H1 (cell line): Measurements from ENCODE around the gene TPSG1. TPM values are rescaled to one million over a fixed set of nuclear protein-coding genes. Genes with fewer than 3 reads are reported as not detected.

ENCODE experiments used
- CTCF ChIA-PET: fragments of 300-600 bp; sonication (Branson Sonifier 250); formaldehyde crosslinking; loops from one replicate; lab custom pipeline; 2021; ENCODE audit not compliant: partially characterized antibody; lab: Charles Lee
- POLR2A ChIA-PET: fragments of 300-600 bp; sonication (Branson Sonifier 250); formaldehyde crosslinking; loops from one replicate; lab custom pipeline; 2021; ENCODE audit warnings: inconsistent platforms; ENCODE audit not compliant: partially characterized antibody; lab: Charles Lee
- DNase-seq, 2 experiments: peaks; one replicate each; pipeline versions ENCODE4 v3.0.0 to v3.0.0-alpha.2; 2010 to 2022; ENCODE audit warnings: low spot score in 2 of 2, low read depth in 1 of 2, mixed read lengths in 1 of 2
- FAIRE-seq: peaks from 2 replicates; lab custom pipeline; 2011; peaks lifted over from hg19 to GRCh38; lab: Jason Lieb, UNC
- H2AFZ ChIP-seq: 2 replicates; pipeline ENCODE4 v1.8.1; 2012; ENCODE audit warnings: low read length, inconsistent platforms
- H2AK5ac ChIP-seq: 2 replicates; pipeline ENCODE4 v1.6.1; 2013; ENCODE audit warnings: low read depth, low read length
- H2BK120ac ChIP-seq: replicated peaks from 2 replicates; pipeline ENCODE3; 2013; ENCODE audit warnings: low read depth, low read length, inconsistent platforms
- H2BK12ac ChIP-seq: 2 replicates; pipeline ENCODE4 v1.6.1; 2013; ENCODE audit warnings: low read depth, low read length
- H2BK15ac ChIP-seq: 2 replicates; pipeline ENCODE4 v1.6.1; 2013; ENCODE audit warnings: low read length
- H2BK20ac ChIP-seq: 2 replicates; pipeline ENCODE4 v1.6.1; 2013; ENCODE audit warnings: low read length
- H2BK5ac ChIP-seq: 2 replicates; pipeline ENCODE4 v1.6.1; 2013; ENCODE audit warnings: low read depth, low read length
- H3K14ac ChIP-seq: 2 replicates; pipeline ENCODE4 v1.6.1; 2013; ENCODE audit warnings: inconsistent platforms; ENCODE audit not compliant: insufficient read length
- H3K18ac ChIP-seq: 2 replicates; pipeline ENCODE4 v1.6.1; 2013; ENCODE audit warnings: low read length; ENCODE audit errors: extremely low read depth
- H3K23ac ChIP-seq: 2 replicates; pipeline ENCODE4 v1.6.1; 2013; ENCODE audit warnings: inconsistent platforms; ENCODE audit not compliant: insufficient read length
- H3K23me2 ChIP-seq: 2 replicates; pipeline ENCODE4 v1.6.1; 2013; ENCODE audit warnings: low read depth, low read length
- H3K27ac ChIP-seq: 2 replicates; pipeline ENCODE4 v1.6.1; 2011; ENCODE audit warnings: low read depth, low read length, inconsistent platforms
- H3K27me3 ChIP-seq, 4 experiments: replicated peaks in 1 of 4; 1 replicate in 1 of 4; 2 replicates in 3 of 4; pipeline versions ENCODE4 v1.6.1 to v1.8.1; 2011 to 2013; ENCODE audit warnings: low read length in 3 of 4, mild to moderate bottlenecking in 3 of 4, inconsistent platforms in 2 of 4, mixed read lengths in 2 of 4, moderate library complexity in 1 of 4; ENCODE audit not compliant: control insufficient read depth in 3 of 4, insufficient read depth in 3 of 4; ENCODE audit errors: extremely low read depth in 1 of 4
- H3K36me3 ChIP-seq, 4 experiments: 2 replicates each; pipeline versions ENCODE4 v1.6.1 to v1.8.1; 2011 to 2013; ENCODE audit warnings: mild to moderate bottlenecking in 4 of 4, low read length in 3 of 4, moderate library complexity in 2 of 4, control low read depth in 1 of 4, inconsistent platforms in 1 of 4; ENCODE audit not compliant: insufficient read depth in 4 of 4, control insufficient read depth in 2 of 4
- H3K4ac ChIP-seq: replicated peaks from 2 replicates; pipeline ENCODE3; 2013; ENCODE audit warnings: low read length, low read depth, mixed read lengths, inconsistent platforms; ENCODE audit not compliant: insufficient read length
- H3K4me1 ChIP-seq, 4 experiments: replicated peaks in 1 of 4; 1 replicate in 1 of 4; 2 replicates in 3 of 4; pipeline versions ENCODE4 v1.6.1 to v1.8.1; 2011 to 2013; ENCODE audit warnings: low read length in 3 of 4, inconsistent platforms in 2 of 4, mixed read lengths in 1 of 4; ENCODE audit not compliant: insufficient read depth in 4 of 4, control insufficient read depth in 3 of 4
- H3K4me2 ChIP-seq, 2 experiments: 2 replicates each; pipeline versions ENCODE4 v1.6.1 to v1.8.1; 2011 to 2013; ENCODE audit warnings: low read depth in 2 of 2, low read length in 2 of 2, control low read depth in 1 of 2, inconsistent platforms in 1 of 2, mild to moderate bottlenecking in 1 of 2; ENCODE audit not compliant: insufficient read depth in 1 of 2
- H3K4me3 ChIP-seq, 4 experiments: fragments of 200-600, 300-600 bp in 1 of 4; sonication (generic), shearing (Covaris generic), sonication (Bioruptor Twin) in 1 of 4; 2 replicates each; pipeline versions ENCODE4 v1.5.1 to v1.8.1; 2011 to 2016; ENCODE audit warnings: low read length in 4 of 4, low read depth in 3 of 4, control low read depth in 2 of 4, inconsistent platforms in 2 of 4, mild to moderate bottlenecking in 2 of 4, mixed read lengths in 1 of 4, moderate library complexity in 1 of 4; ENCODE audit not compliant: insufficient read depth in 2 of 4; ENCODE audit errors: extremely low read depth in 1 of 4
- H3K56ac ChIP-seq: replicated peaks from 2 replicates; pipeline ENCODE3; 2013; ENCODE audit warnings: low read depth, mild to moderate bottlenecking, mixed read lengths, low read length, inconsistent platforms; ENCODE audit not compliant: insufficient read length
- H3K79me1 ChIP-seq: 2 replicates; pipeline ENCODE4 v1.6.1; 2013; ENCODE audit warnings: low read depth, low read length, control low read depth
- H3K79me2 ChIP-seq, 2 experiments: 2 replicates each; pipeline versions ENCODE4 v1.6.1 to v1.8.1; 2012 to 2013; ENCODE audit warnings: low read length in 2 of 2, mild to moderate bottlenecking in 2 of 2, inconsistent platforms in 1 of 2; ENCODE audit not compliant: insufficient read depth in 2 of 2, control insufficient read depth in 1 of 2
- H3K9ac ChIP-seq, 4 experiments: replicated peaks in 1 of 4; 1 replicate in 1 of 4; 2 replicates in 3 of 4; pipeline versions ENCODE4 v1.6.1 to v1.8.1; 2011 to 2013; ENCODE audit warnings: low read depth in 3 of 4, low read length in 3 of 4, control low read depth in 2 of 4, mild to moderate bottlenecking in 2 of 4, moderate library complexity in 2 of 4, inconsistent platforms in 1 of 4; ENCODE audit errors: extremely low read depth in 1 of 4
- H3K9me3 ChIP-seq, 2 experiments: 2 replicates each; pipeline versions ENCODE4 v1.6.1 to v1.8.1; 2012 to 2013; ENCODE audit warnings: mild to moderate bottlenecking in 2 of 2, moderate library complexity in 2 of 2, control low read depth in 1 of 2, inconsistent platforms in 1 of 2, low read depth in 1 of 2, low read length in 1 of 2, mixed read lengths in 1 of 2; ENCODE audit not compliant: insufficient read depth in 2 of 2
- H4K20me1 ChIP-seq, 2 experiments: replicated peaks in 1 of 2; 2 replicates each; pipeline versions ENCODE3 to v1.8.1; 2011 to 2013; ENCODE audit warnings: inconsistent platforms in 2 of 2, low read length in 2 of 2, mild to moderate bottlenecking in 1 of 2; ENCODE audit not compliant: insufficient read depth in 2 of 2, control insufficient read depth in 1 of 2
- H4K5ac ChIP-seq: 2 replicates; pipeline ENCODE4 v1.6.1; 2013; ENCODE audit warnings: low read length, low read depth, mixed read lengths, inconsistent platforms; ENCODE audit not compliant: insufficient read length
- H4K8ac ChIP-seq: 2 replicates; pipeline ENCODE4 v1.8.0; 2013; ENCODE audit warnings: mild to moderate bottlenecking, moderate library complexity, low read length, inconsistent platforms; ENCODE audit not compliant: insufficient read depth; ENCODE audit errors: extremely low read depth
- H4K91ac ChIP-seq: replicated peaks from 2 replicates; pipeline ENCODE3; 2013; ENCODE audit warnings: low read length, mixed read lengths, inconsistent platforms; ENCODE audit not compliant: insufficient read length
- ASH2L ChIP-seq: fragments of 200-600, 300-600 bp; sonication (generic); IDR thresholded peaks from one replicate; pipeline ENCODE4 v1.7.1; 2017; ENCODE audit warnings: low read length
- GABPA ChIP-seq: IDR thresholded peaks from 2 replicates; pipeline ENCODE4 v1.6.1; 2011; ENCODE audit warnings: mild to moderate bottlenecking, low read length, moderate library complexity, borderline replicate concordance; ENCODE audit not compliant: insufficient read depth
- MAX ChIP-seq: IDR thresholded peaks from 2 replicates; pipeline ENCODE4 v1.6.1; 2012; ENCODE audit warnings: inconsistent platforms
- RAD21 ChIP-seq, 2 experiments: IDR thresholded peaks in 1 of 2; conservative IDR thresholded peaks in 1 of 2; 2 replicates each; pipeline ENCODE4 v1.6.1; 2011; ENCODE audit warnings: low read depth in 2 of 2, low read length in 2 of 2, improper control_type of control experiment in 1 of 2, inconsistent platforms in 1 of 2, mild to moderate bottlenecking in 1 of 2, moderate library complexity in 1 of 2
- WGBS, 2 experiments: shearing (Covaris generic) in 1 of 2; methylation state at CpG; one replicate each; pipeline versions ENCODE4 v1.1.6 to v1.1.7; 2013 to 2015; ENCODE audit warnings: low lambda C conversion rate in 2 of 2, mixed read lengths in 2 of 2, inconsistent platforms in 1 of 2, low coverage in 1 of 2, missing lambda C conversion rate in 1 of 2; ENCODE audit not compliant: insufficient replicate concordance in 2 of 2, insufficient coverage in 1 of 2, insufficient read length in 1 of 2; ENCODE audit errors: extremely low coverage in 1 of 2, missing lambda C conversion rate in 1 of 2; 5-methylcytosine and 5-hydroxymethylcytosine counted together
- polyA plus RNA-seq, 7 experiments: library from polyadenylated mRNA; depleted of rRNA in 3 of 7; stranded (reverse) in 5 of 7; unstranded in 2 of 7; fragments of >200 nt in 5 of 7; fragments of 200-250 nt in 2 of 7; gene quantifications; 1 replicate in 5 of 7; 2 replicates in 1 of 7; 4 replicates in 1 of 7; pipeline versions ENCODE4 v1.2.1 to v1.2.3, GENCODE V29; 2011 to 2013; ENCODE audit warnings: missing spikeins in 2 of 7, mixed read lengths in 2 of 7
- total RNA-seq: library from RNA; stranded (reverse); fragmentation: NEBNext Ultra II Directional; extraction: Animal tissue kit (Norgen Biotek cat#: 25700); gene quantifications from 2 replicates; pipeline ENCODE4 v1.2.1, GENCODE V29; 2021
- TF ChIP-seq, protein P1 (sequence below), 3 experiments: IDR thresholded peaks; 1 replicate in 2 of 3; 2 replicates in 1 of 3; pipeline versions ENCODE4 v1.5.1 to v1.6.1; 2011; ENCODE audit warnings: low read length in 3 of 3, mild to moderate bottlenecking in 3 of 3, inconsistent platforms in 2 of 3, low read depth in 1 of 3, moderate library complexity in 1 of 3; ENCODE audit not compliant: insufficient read depth in 1 of 3; ENCODE audit errors: control extremely low read depth in 1 of 3

Gene TPSG1
- total and polyA plus RNA-seq, 2 of the 8 experiments (the other 6 are each of a cell fraction or from before 2014, with no cell fraction given): not detected

GRCh38 chr16:1181404-1182315, 43.4 kb downstream of the TPSG1 start:
- Histone ChIP-seq H3K4me2 (no peak overlapping the region), H3K27ac (no peak overlapping the region)
- POLR2A ChIA-PET: interaction anchor here (1.0 to 1.5 kb wide), 5 partner anchors 10 to 26 kb away, joined by 3 to 4 read pairs (median 4); no protein-coding TSS in a partner anchor

More at GRCh38 chr16:1181404-1182315, 43.4 kb downstream of the TPSG1 start:
- Histone ChIP-seq H3K18ac (no peak overlapping the region), H4K91ac (no peak overlapping the region), H3K36me3 (no peaks in the 10 kb centered on the region; a peak in 1 of 8 replicates), H2BK120ac (no peak overlapping the region), H2AFZ (no peak overlapping the region), H2BK20ac (no peak overlapping the region), H3K79me1 (peaks cover 7% of the 10 kb centered on the region), H2BK5ac (no peak overlapping the region), H4K20me1 (peaks cover 10 to 28% of the 10 kb centered on the region in 2 experiments), H2BK15ac (no peak overlapping the region), H3K4ac (no peak overlapping the region), H2AK5ac (no peak overlapping the region), H3K23ac (no peak overlapping the region), H2BK12ac (no peak overlapping the region), H3K27me3 (no peaks in the 10 kb centered on the region), H4K8ac (peak overlapping the region; percentile 79), H3K4me1 (peaks cover 0 to 3% (median under 1%) of the 10 kb centered on the region in 4 experiments; a peak in 4 of 7 replicates), H3K4me3 (no peak overlapping the region), H3K9me3 (no peaks in the 10 kb centered on the region), H3K14ac (no peak overlapping the region), H3K23me2 (no peaks in the 10 kb centered on the region), H3K56ac (no peak overlapping the region), H4K5ac (no peak overlapping the region), H3K79me2 (peaks cover 0 to 3% of the 10 kb centered on the region in 2 experiments; a peak in 1 of 4 replicates), H3K9ac (no peak overlapping the region)
- no peak for DNase-seq
- WGBS, 2 experiments: 92% methylated on average over 35 of the region's 39 CpGs; no CpG with 5 or more reads in 1 of the 2 experiments
- FAIRE-seq: no peak
- CTCF ChIA-PET: interaction anchor here (0.9 to 4.7 kb wide), 13 partner anchors 9 to 121 kb away, joined by 3 to 16 read pairs (median 6); no protein-coding TSS in a partner anchor
- TF ChIP-seq, protein P1, sequence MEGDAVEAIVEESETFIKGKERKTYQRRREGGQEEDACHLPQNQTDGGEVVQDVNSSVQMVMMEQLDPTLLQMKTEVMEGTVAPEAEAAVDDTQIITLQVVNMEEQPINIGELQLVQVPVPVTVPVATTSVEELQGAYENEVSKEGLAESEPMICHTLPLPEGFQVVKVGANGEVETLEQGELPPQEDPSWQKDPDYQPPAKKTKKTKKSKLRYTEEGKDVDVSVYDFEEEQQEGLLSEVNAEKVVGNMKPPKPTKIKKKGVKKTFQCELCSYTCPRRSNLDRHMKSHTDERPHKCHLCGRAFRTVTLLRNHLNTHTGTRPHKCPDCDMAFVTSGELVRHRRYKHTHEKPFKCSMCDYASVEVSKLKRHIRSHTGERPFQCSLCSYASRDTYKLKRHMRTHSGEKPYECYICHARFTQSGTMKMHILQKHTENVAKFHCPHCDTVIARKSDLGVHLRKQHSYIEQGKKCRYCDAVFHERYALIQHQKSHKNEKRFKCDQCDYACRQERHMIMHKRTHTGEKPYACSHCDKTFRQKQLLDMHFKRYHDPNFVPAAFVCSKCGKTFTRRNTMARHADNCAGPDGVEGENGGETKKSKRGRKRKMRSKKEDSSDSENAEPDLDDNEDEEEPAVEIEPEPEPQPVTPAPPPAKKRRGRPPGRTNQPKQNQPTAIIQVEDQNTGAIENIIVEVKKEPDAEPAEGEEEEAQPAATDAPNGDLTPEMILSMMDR (IDR thresholded peaks at IDR 0.05; ENCODE audit: control extremely low read depth in 1 of 3, insufficient read depth in 1 of 3, low read depth in 1 of 3, low read length in 3 of 3): peak; percentile 40 to 54 (median 40)
- no peak for TF ChIP-seq ASH2L
- TF ChIP-seq RAD21 (IDR thresholded peaks at IDR 0.05 in 1 of 2, conservative IDR thresholded peaks at IDR 0.05 in 1 of 2; ENCODE audit: low read depth in 2 of 2, low read length in 2 of 2): peak; percentile 50 to 53; a peak in 3 of 4 replicates
- TF ChIP-seq GABPA: peak; percentile 32; the same call in 1 of the 2 replicates
- no peak for TF ChIP-seq MAX
